ENCODE measurements around the gene NMT1. TPM values are rescaled to one million over a fixed set of nuclear protein-coding genes. Genes with fewer than 3 reads are reported as not detected.

Gene NMT1
- total RNA-seq, 4 donors from 2014 or later, result 63.5 to 129 (median 69.1) TPM

DNA sequence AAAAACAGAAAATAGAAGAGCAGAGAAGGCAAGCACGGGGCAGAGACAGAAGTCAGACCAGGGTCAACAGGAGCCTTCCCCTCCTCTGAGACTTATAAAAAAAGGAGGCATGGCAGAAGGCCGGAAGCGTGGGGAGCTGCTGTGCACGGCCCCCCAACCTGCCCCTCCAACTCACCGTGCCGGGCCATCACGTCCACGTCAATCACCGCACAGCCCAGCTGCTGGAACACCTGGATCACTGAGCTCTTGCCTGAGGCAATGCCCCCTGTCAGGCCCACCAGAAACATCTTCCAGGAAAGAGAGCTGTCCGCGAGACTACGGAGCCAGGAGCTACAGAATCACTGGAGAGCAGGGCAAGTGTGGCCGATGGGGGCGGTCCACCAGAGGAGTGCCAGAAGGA is 26.5 kb upstream of the NMT1 start:
- TF ChIP-seq EP300 (IDR thresholded peaks at IDR 0.05) (no peak), POLR2AphosphoS5 (IDR thresholded peaks at IDR 0.05) (no peak), POLR2A (IDR thresholded peaks at IDR 0.05) (no peak)
- TF ChIP-seq, protein P1, sequence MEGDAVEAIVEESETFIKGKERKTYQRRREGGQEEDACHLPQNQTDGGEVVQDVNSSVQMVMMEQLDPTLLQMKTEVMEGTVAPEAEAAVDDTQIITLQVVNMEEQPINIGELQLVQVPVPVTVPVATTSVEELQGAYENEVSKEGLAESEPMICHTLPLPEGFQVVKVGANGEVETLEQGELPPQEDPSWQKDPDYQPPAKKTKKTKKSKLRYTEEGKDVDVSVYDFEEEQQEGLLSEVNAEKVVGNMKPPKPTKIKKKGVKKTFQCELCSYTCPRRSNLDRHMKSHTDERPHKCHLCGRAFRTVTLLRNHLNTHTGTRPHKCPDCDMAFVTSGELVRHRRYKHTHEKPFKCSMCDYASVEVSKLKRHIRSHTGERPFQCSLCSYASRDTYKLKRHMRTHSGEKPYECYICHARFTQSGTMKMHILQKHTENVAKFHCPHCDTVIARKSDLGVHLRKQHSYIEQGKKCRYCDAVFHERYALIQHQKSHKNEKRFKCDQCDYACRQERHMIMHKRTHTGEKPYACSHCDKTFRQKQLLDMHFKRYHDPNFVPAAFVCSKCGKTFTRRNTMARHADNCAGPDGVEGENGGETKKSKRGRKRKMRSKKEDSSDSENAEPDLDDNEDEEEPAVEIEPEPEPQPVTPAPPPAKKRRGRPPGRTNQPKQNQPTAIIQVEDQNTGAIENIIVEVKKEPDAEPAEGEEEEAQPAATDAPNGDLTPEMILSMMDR (IDR thresholded peaks at IDR 0.05), result no peak
- WGBS, 2 donors (ENCODE audit: low coverage in 1 of 2), result 70 to 89% methylated on average over 2 to 10 of the region's 14 CpGs
- no peaks in the 10 kb centered on the region for H3K27me3 ChIP-seq
- ATAC-seq, result no peak
- H3K36me3 ChIP-seq, result peaks cover 0 to 61% of the 10 kb centered on the region in 2 donors
- peaks cover 0 to 18% (median 7%) of the 10 kb centered on the region in 3 donors for H3K4me1 ChIP-seq
- no peaks in the 10 kb centered on the region for H3K9me3 ChIP-seq
- no peak overlapping the region for H3K4me3 ChIP-seq
- H3K27ac ChIP-seq, result no peak overlapping the region

DNA sequence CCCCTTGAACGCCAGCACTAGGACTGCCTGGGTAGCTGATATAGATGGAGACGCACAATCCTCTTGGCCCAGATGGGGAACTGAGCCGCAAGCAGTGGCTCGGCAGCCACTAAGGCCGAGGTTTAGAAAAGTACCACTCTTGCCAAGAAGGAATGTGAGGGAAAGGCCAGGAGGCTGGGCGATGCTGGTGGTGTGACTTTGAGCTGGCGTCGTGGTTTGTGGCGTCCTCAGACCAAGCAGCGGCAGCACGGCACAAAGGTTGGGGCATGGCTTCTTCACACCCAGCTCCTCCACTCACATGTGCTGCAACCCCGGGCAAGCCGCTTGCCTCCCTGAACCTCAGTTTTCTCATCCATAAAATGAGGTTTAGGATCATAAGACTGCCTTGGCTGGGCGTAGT is 25.3 kb upstream of the NMT1 start:
- WGBS, 2 donors (ENCODE audit: low coverage in 1 of 2), result 96% methylated on average over 5 of the region's 14 CpGs; no CpG with 5 or more reads in 1 of the 2 donors
- peaks cover 0 to 49% of the 10 kb centered on the region in 2 donors for H3K36me3 ChIP-seq
- H3K27me3 ChIP-seq, result no peaks in the 10 kb centered on the region
- TF ChIP-seq, protein P1 (IDR thresholded peaks at IDR 0.05), result no peak
- TF ChIP-seq POLR2AphosphoS5 (IDR thresholded peaks at IDR 0.05) (no peak), POLR2A (IDR thresholded peaks at IDR 0.05) (no peak), EP300 (IDR thresholded peaks at IDR 0.05) (no peak)
- ATAC-seq, result no peak
- no peak overlapping the region for H3K27ac ChIP-seq
- no peaks in the 10 kb centered on the region for H3K9me3 ChIP-seq
- H3K4me3 ChIP-seq, result no peak overlapping the region
- peaks cover 0 to 31% (median 14%) of the 10 kb centered on the region in 3 donors for H3K4me1 ChIP-seq

DNA sequence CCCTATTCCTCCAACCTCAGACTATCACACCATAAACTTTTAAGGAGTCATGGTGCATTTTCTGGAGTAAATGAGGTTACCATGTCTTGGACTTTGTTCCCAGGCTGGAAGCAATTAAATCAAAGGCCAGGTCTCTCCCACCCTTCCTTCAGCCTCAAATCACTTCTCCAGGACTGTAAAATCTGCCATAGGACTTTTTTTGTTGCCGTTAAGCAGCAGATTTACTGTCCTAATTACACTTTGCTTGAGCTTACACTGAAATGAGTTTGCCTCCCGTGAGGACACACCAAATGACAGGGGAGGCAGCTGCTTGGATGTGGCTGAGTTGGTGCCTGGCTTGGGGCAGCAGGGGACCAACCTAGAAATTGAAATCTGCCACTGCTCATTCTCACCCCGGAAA is 24.4 kb upstream of the NMT1 start:
- Histone ChIP-seq H3K9me3 (no peaks in the 10 kb centered on the region), H3K4me1 (peaks cover 0 to 39% (median 17%) of the 10 kb centered on the region in 3 donors), H3K4me3 (no peak overlapping the region), H3K27me3 (no peaks in the 10 kb centered on the region), H3K36me3 (peaks cover 0 to 40% of the 10 kb centered on the region in 2 donors), H3K27ac (no peak overlapping the region)
- TF ChIP-seq POLR2AphosphoS5 (IDR thresholded peaks at IDR 0.05) (no peak), POLR2A (IDR thresholded peaks at IDR 0.05) (no peak), EP300 (IDR thresholded peaks at IDR 0.05) (no peak)
- TF ChIP-seq, protein P1 (IDR thresholded peaks at IDR 0.05), result no peak
- 60 to 63% methylated on average over 1 to 3 of the region's 3 CpGs for WGBS, 2 donors (ENCODE audit: low coverage in 1 of 2)
- no peak for ATAC-seq

DNA sequence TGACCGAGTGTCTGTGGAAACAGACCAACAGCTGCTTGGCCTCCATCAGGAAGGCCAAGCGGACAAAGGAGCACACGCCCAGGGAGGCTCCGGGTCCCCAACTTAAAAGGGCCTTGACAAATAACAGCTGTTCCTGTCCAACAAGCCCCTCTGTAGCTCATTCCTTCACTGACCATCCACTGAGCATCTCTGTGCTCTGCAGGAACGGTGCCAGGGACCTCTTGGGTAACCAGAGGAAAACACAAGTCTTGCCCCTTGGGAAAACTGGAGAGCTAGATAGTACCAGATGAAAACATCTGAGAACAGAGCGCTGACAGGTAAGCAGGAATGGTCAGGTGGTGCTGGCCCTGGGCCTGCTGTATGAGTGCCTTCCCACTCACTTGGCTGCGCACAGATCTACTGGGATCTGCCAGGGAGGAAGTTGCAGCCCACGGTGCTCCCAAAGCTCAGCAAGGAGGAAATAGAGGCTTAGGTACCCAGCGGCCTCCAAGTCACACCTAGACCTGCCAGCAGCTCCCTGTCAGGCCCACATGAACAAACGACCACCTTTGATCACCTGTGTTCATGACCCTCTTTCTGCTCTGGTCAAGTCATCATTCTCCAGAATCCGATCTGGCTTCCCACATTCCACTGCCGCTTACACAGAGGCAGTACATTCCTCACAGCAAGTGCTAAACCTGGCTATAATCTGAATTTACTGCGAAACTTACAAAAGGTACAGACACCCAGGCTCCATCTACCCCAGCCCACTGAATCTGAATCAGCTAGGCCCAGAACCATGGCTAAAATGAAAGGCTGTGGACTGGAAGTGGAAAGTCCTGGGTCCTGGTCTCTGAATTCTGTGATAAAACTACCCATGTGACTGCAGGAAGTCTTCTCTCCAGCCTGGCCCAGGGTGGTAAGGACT is 22.1 kb upstream of the NMT1 start:
- peak; percentile 82 for ATAC-seq
- 65 to 70% methylated on average over 2 to 10 of the region's 13 CpGs for WGBS, 2 donors (ENCODE audit: low coverage in 1 of 2)
- Histone ChIP-seq H3K36me3 (peaks cover 0 to 17% of the 10 kb centered on the region in 2 donors), H3K27me3 (no peaks in the 10 kb centered on the region), H3K27ac (peak overlapping the region in 3 of 4 donors; percentile 58 to 67 (median 63)), H3K4me3 (no peak overlapping the region), H3K4me1 (peaks cover 0 to 62% (median 30%) of the 10 kb centered on the region in 3 donors), H3K9me3 (no peaks in the 10 kb centered on the region)
- TF ChIP-seq POLR2A (IDR thresholded peaks at IDR 0.05) (no peak), EP300 (IDR thresholded peaks at IDR 0.05) (no peak), POLR2AphosphoS5 (IDR thresholded peaks at IDR 0.05) (no peak)
- TF ChIP-seq, protein P1 (IDR thresholded peaks at IDR 0.05), result no peak
